ENCODE results near the gene ISX. TPM values are rescaled to one million over a fixed set of nuclear protein-coding genes. Genes with fewer than 3 reads are reported as not detected.

The ISX gene
- polyA plus RNA-seq, 1 donor from 2014 or later, result not detected

GRCh38 chr22:35114131-35114980 is 48.4 kb downstream of the ISX start:
- H3K4me1 Mint-ChIP-seq, result peaks cover 0 to 1% (median 0%) of the 10 kb centered on the region in 3 donors
- H3K4me3 Mint-ChIP-seq, result peak overlapping the region in 1 of 4 donors; percentile 21
- H3K27me3 Mint-ChIP-seq, result peaks cover 10% of the 10 kb centered on the region
- H3K9me3 Mint-ChIP-seq, result peaks cover 0 to 6% (median 0%) of the 10 kb centered on the region in 3 donors
- H3K27ac Mint-ChIP-seq, result no peak overlapping the region
- H3K36me3 Mint-ChIP-seq, result peaks cover 2% of the 10 kb centered on the region

GRCh38 chr22:35115515-35115914 is 49.6 kb downstream of the ISX start:
- Mint-ChIP-seq H3K36me3 (peaks cover 2% of the 10 kb centered on the region), H3K4me3 (no peak overlapping the region), H3K4me1 (peaks cover 0 to 1% (median 0%) of the 10 kb centered on the region in 3 donors), H3K27ac (no peak overlapping the region), H3K27me3 (peaks cover 5% of the 10 kb centered on the region), H3K9me3 (peaks cover 0 to 4% (median 0%) of the 10 kb centered on the region in 3 donors)

DNA sequence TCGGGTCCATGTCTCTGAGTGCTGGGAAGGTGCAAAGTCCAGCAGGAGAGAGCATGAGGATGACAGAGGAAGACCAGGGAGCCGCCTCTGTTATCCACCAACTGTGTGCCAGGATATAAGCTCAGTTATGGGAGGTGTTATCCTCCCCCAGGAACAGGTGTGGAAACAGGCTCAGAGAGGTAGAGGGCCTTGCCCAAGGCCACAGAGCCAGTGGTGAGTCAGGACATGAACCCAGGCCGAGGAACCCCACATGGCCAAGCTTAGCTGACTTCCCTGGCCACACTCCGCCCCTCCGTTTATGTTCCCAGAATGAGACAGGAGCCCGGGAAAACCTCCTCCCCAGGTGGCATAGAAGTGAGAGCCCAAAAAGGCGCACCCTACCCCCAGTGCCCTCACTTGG is 50.3 kb downstream of the ISX start:
- Mint-ChIP-seq H3K4me3 (no peak overlapping the region), H3K27ac (peak overlapping the region in 1 of 3 donors; percentile 62), H3K4me1 (peaks cover 0 to 1% (median 0%) of the 10 kb centered on the region in 3 donors), H3K9me3 (peaks cover 0 to 3% (median 0%) of the 10 kb centered on the region in 3 donors), H3K36me3 (peaks cover 2% of the 10 kb centered on the region), H3K27me3 (peaks cover 5% of the 10 kb centered on the region)

GRCh38 chr22:35116817-35117216 is 50.9 kb downstream of the ISX start:
- Mint-ChIP-seq H3K36me3 (peaks cover 2% of the 10 kb centered on the region), H3K4me3 (no peak overlapping the region), H3K4me1 (peaks cover 0 to 1% (median 0%) of the 10 kb centered on the region in 3 donors), H3K27me3 (peaks cover 5% of the 10 kb centered on the region), H3K27ac (no peak overlapping the region), H3K9me3 (peaks cover 0 to 3% (median 0%) of the 10 kb centered on the region in 3 donors)

DNA sequence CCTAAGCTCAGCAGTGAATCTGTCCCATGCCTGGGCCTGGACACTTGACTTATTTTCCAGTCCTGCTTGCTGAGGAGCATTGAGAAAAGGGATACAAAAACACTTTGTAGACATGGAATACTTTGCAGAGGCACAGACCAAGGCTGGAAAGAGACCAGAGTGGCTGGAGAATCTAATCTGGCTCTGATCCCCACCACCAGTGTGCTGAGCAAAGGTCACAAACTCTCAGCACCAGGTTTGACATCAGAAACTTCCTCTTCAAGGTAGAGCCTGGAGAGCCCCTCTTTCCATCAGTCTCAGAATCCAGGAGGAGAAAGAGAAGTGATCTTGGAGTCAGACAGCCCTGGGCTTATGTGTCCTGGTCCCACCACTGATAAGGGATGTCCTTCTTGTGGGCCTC is 53.5 kb downstream of the ISX start:
- Mint-ChIP-seq H3K9me3 (peaks cover 0 to 3% (median 0%) of the 10 kb centered on the region in 3 donors), H3K36me3 (no peaks in the 10 kb centered on the region), H3K4me1 (peaks cover 0 to 1% (median 0%) of the 10 kb centered on the region in 3 donors), H3K27ac (no peak overlapping the region), H3K4me3 (no peak overlapping the region), H3K27me3 (peaks cover 2% of the 10 kb centered on the region)

DNA sequence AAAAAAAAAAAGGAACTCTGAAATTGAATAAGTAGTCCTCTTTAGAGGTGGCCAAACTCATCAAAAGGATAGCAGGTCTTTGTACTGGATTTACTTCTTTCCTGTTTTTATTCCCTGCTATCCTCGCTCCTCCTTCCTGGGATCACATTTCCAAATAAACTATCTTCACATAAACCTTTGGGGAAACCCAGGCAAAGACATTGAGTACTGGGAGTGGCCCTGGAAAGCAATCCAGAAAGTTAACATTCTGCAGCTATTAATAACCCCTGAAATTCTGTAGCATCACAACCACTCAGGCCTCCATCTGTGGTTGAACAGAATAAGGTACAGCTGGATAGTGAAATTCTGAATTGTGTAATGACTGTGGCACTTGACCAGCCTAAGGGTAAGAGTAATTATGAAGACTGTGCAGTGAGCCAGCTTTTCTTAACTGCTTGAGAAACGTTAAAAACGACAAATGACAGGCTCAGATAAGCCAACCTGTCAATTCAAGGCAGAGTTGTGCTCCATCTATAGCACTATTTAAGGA is 58.8 kb downstream of the ISX start:
- peaks cover 21% of the 10 kb centered on the region for H3K27me3 Mint-ChIP-seq
- H3K9me3 Mint-ChIP-seq, result no peaks in the 10 kb centered on the region
- no peak overlapping the region for H3K27ac Mint-ChIP-seq
- peaks cover 0 to 5% (median 2%) of the 10 kb centered on the region in 3 donors for H3K4me1 Mint-ChIP-seq
- no peak overlapping the region for H3K4me3 Mint-ChIP-seq
- no peaks in the 10 kb centered on the region for H3K36me3 Mint-ChIP-seq

- Mint-ChIP-seq H3K4me3 (no peak overlapping the region), H3K36me3 (peaks cover 1% of the 10 kb centered on the region), H3K4me1 (peaks cover 0 to 5% (median 2%) of the 10 kb centered on the region in 3 donors), H3K27ac (no peak overlapping the region), H3K27me3 (peaks cover 21% of the 10 kb centered on the region), H3K9me3 (no peaks in the 10 kb centered on the region)
These were observed 61.0 kb downstream of the ISX start for GRCh38 chr22:35126993-35127392.

DNA sequence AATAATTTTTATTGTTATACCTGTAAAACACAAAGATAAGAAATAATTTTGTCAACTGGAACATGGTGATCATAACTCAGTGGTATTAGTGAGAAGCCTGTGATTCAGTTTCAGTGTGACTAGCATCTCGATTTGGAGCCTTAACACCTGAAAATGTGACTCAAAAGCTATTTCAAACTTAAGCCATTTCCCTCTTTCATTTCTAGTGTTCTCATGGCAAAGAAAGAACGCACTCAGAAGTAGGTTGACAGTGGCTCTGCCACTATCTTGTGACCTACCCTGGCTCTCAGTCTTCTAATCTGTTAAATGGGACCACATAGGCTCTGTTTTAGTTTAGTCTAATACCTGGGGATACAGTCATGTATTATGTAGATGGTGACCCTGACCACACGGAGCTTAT is 62.7 kb downstream of the ISX start:
- no peak overlapping the region for H3K4me3 Mint-ChIP-seq
- peaks cover 22% of the 10 kb centered on the region for H3K27me3 Mint-ChIP-seq
- no peaks in the 10 kb centered on the region for H3K9me3 Mint-ChIP-seq
- no peak overlapping the region for H3K27ac Mint-ChIP-seq
- H3K36me3 Mint-ChIP-seq, result peaks cover 1% of the 10 kb centered on the region
- peaks cover 0 to 6% (median 2%) of the 10 kb centered on the region in 3 donors for H3K4me1 Mint-ChIP-seq

- no peak overlapping the region for H3K27ac Mint-ChIP-seq
- H3K4me3 Mint-ChIP-seq, result peak overlapping the region in 1 of 4 donors; percentile 43
- peaks cover 12% of the 10 kb centered on the region for H3K27me3 Mint-ChIP-seq
- peaks cover 0 to 7% (median 0%) of the 10 kb centered on the region in 3 donors for H3K4me1 Mint-ChIP-seq
- H3K9me3 Mint-ChIP-seq, result no peaks in the 10 kb centered on the region
- peaks cover 1% of the 10 kb centered on the region for H3K36me3 Mint-ChIP-seq
These were observed 65.6 kb downstream of the ISX start for GRCh38 chr22:35131525-35132000.

- H3K36me3 Mint-ChIP-seq, result peaks cover 1% of the 10 kb centered on the region
- H3K27ac Mint-ChIP-seq, result no peak overlapping the region
- peaks cover 12% of the 10 kb centered on the region for H3K27me3 Mint-ChIP-seq
- no peak overlapping the region for H3K4me3 Mint-ChIP-seq
- H3K4me1 Mint-ChIP-seq, result peaks cover 0 to 7% (median 0%) of the 10 kb centered on the region in 3 donors
- H3K9me3 Mint-ChIP-seq, result peaks cover 0 to 4% (median 0%) of the 10 kb centered on the region in 3 donors
These were observed 66.6 kb downstream of the ISX start for GRCh38 chr22:35132568-35132967.

DNA sequence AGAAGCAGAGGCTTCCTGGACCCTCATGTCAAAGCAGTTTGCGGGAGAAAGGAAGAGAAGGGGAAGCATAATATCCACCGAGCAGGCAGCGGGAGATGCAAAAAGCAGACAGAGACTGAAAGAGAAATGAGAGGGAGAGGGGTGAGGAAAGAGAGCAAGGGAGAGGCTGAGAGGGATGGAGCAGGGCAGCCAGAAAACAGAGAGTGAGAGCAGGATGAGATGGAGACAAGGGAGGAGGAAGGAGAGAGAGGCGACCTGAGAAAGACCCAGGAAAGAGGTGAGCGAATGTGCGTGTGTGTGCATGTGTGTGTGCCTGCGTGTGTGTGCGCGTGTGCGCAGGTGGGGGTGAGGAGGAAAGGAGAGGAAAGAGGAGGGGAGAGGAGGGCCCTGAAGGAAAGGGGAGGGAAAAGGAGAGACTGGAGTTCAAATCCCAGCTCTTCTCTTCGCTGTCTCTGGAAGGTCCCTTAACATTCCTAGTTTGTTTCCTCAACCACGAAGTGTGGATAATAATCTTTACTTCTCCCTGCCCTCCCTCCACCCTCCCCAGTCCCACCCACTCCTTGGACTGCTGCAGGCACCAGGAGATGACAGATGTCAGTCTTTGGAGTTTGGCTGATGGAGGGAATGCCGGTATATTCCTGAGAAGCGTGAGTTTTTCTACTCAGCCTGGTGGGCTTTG is 67.9 kb downstream of the ISX start:
- Mint-ChIP-seq H3K36me3 (peaks cover 1% of the 10 kb centered on the region), H3K9me3 (peaks cover 0 to 4% (median 2%) of the 10 kb centered on the region in 3 donors), H3K27ac (no peak overlapping the region), H3K4me1 (peaks cover 0 to 2% (median 0%) of the 10 kb centered on the region in 3 donors), H3K4me3 (no peak overlapping the region), H3K27me3 (peaks cover 10% of the 10 kb centered on the region)

DNA sequence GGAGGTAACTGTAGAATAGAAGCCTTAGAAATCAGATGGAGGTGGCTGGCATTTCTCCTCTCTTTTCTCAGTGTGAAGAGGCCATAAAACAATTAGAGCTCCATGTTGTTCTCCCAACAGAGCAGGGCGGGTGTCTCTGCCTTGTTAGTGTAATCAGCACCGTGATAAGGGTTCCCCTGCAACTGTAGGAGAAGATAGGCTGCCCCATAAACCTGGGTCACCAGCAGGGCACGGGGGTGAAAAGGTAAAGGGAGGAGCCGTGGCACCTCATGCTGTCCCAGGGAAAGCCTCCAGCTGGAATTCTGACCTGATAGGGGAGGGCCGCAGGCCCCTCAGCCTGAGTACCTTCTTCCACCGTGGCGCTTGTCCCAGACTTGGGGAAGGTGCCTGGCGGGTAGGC is 68.7 kb downstream of the ISX start:
- peaks cover 1% of the 10 kb centered on the region for H3K36me3 Mint-ChIP-seq
- H3K27me3 Mint-ChIP-seq, result peaks cover 8% of the 10 kb centered on the region
- no peak overlapping the region for H3K27ac Mint-ChIP-seq
- H3K9me3 Mint-ChIP-seq, result peaks cover 0 to 4% (median 2%) of the 10 kb centered on the region in 3 donors
- H3K4me1 Mint-ChIP-seq, result peaks cover 0 to 2% (median 0%) of the 10 kb centered on the region in 3 donors
- H3K4me3 Mint-ChIP-seq, result no peak overlapping the region

- no peak overlapping the region for H3K4me3 Mint-ChIP-seq
- H3K27ac Mint-ChIP-seq, result no peak overlapping the region
- H3K4me1 Mint-ChIP-seq, result peaks cover 0 to 2% (median 0%) of the 10 kb centered on the region in 3 donors
- peaks cover 1% of the 10 kb centered on the region for H3K36me3 Mint-ChIP-seq
- H3K9me3 Mint-ChIP-seq, result peaks cover 0 to 4% (median 2%) of the 10 kb centered on the region in 3 donors
- peaks cover 8% of the 10 kb centered on the region for H3K27me3 Mint-ChIP-seq
These were observed 69.2 kb downstream of the ISX start for GRCh38 chr22:35135165-35135564.
